K562 (cell line): ENCODE data around the gene EAF1. TPM values are rescaled to one million over a fixed set of nuclear protein-coding genes. Genes with fewer than 3 reads are reported as not detected.

Source experiments
- ATAC-seq: fragments of 200-7000 bp; cut with Tn5 transposase; 3 replicates; pipeline ENCODE4 v1.9.1; 2020; ENCODE audit warnings: moderate library complexity
- BruUV-seq: library from RNA; stranded (reverse); fragments of 400-500 nt; replicated peaks from 2 replicates; lab custom pipeline; 2021; lab: Mats Ljungman, UMichigan
- CTCF ChIA-PET: fragments of 300-600 bp; formaldehyde crosslinking; extraction: SDS; loops from one replicate; lab custom pipeline; 2021; ENCODE audit warnings: low intra/inter-chr PET ratio; lab: Yijun Ruan, JAX
- POLR2A ChIA-PET: fragments of 300-600, 350-650 bp; sonication (Branson Sonifier 250); formaldehyde crosslinking; extraction: SDS; loops from one replicate; lab custom pipeline; 2021; ENCODE audit warnings: antibody characterized with exemption, inconsistent platforms; lab: Yijun Ruan, JAX
- DNase-seq, 4 experiments: peaks; one replicate each; pipeline versions ENCODE4 v3.0.0 to v3.0.0-alpha.2; 2011 to 2018; ENCODE audit warnings: low spot score in 3 of 4, mixed read lengths in 3 of 4; ENCODE audit errors: extremely low read depth in 1 of 4
- FAIRE-seq: peaks from 2 replicates; lab custom pipeline; 2011; peaks lifted over from hg19 to GRCh38; lab: Jason Lieb, UNC
- H2AFZ ChIP-seq: 2 replicates; pipeline ENCODE4 v1.6.0; 2011; ENCODE audit warnings: low read depth, low read length, control low read depth, inconsistent platforms
- H3K27ac ChIP-seq: fragments of 200-600 bp; 3 replicates; pipeline ENCODE4 v1.8.0; 2011; ENCODE audit warnings: low read depth, mild to moderate bottlenecking, control low read depth, inconsistent platforms, low read length, moderate library complexity, mixed read lengths; ENCODE audit errors: extremely low read depth
- H3K27me3 ChIP-seq, 2 experiments: fragments of 300-600 bp in 1 of 2; 2 replicates in 1 of 2; 3 replicates in 1 of 2; pipeline versions ENCODE4 v1.6.0 to v1.8.0; 2011; ENCODE audit warnings: inconsistent platforms in 2 of 2, low read length in 2 of 2, mild to moderate bottlenecking in 1 of 2, mixed read lengths in 1 of 2, moderate library complexity in 1 of 2; ENCODE audit not compliant: control insufficient read depth in 2 of 2, insufficient read depth in 2 of 2
- H3K36me3 ChIP-seq: fragments of 300-600 bp; 3 replicates; pipeline ENCODE4 v1.8.0; 2011; ENCODE audit warnings: mild to moderate bottlenecking, low read length, inconsistent platforms; ENCODE audit not compliant: control insufficient read depth, insufficient read depth
- H3K4me1 ChIP-seq, 2 experiments: fragments of 200-600 bp in 1 of 2; replicated peaks in 1 of 2; 2 replicates in 1 of 2; 3 replicates in 1 of 2; pipeline versions ENCODE4 v1.5.1 to v1.8.0; 2011; ENCODE audit warnings: inconsistent platforms in 2 of 2, low read length in 2 of 2, mild to moderate bottlenecking in 1 of 2, mixed read lengths in 1 of 2, moderate library complexity in 1 of 2; ENCODE audit not compliant: control insufficient read depth in 2 of 2, insufficient read depth in 2 of 2
- H3K4me2 ChIP-seq: 2 replicates; pipeline ENCODE4 v1.6.1; 2011; ENCODE audit warnings: low read length, control low read depth, inconsistent platforms, mixed read lengths; ENCODE audit not compliant: insufficient read depth
- H3K4me3 ChIP-seq: fragments of 200-600 bp; sonication (generic), shearing (Covaris generic); 2 replicates; pipeline ENCODE4 v1.5.1; 2016; ENCODE audit warnings: control low read depth, inconsistent platforms
- H3K79me2 ChIP-seq: fragments of 200-600 bp; 3 replicates; pipeline ENCODE4 v1.8.0; 2011; ENCODE audit warnings: low read length, inconsistent platforms; ENCODE audit not compliant: control insufficient read depth, insufficient read depth
- H3K9ac ChIP-seq, 2 experiments: 2 replicates each; pipeline versions ENCODE4 v1.6.0 to v1.6.1; 2011; ENCODE audit warnings: low read depth in 2 of 2, low read length in 2 of 2, control low read depth in 1 of 2, inconsistent platforms in 1 of 2, mild to moderate bottlenecking in 1 of 2, mixed read lengths in 1 of 2; ENCODE audit not compliant: insufficient read depth in 1 of 2
- H3K9me1 ChIP-seq: one replicate; pipeline ENCODE4 v1.6.0; 2011; ENCODE audit warnings: inconsistent platforms, mild to moderate bottlenecking, low read length, moderate library complexity; ENCODE audit not compliant: control insufficient read depth, insufficient read depth
- H3K9me3 ChIP-seq: replicated peaks from 2 replicates; pipeline ENCODE4 v1.5.1; 2011; ENCODE audit warnings: low read depth, low read length, inconsistent platforms; ENCODE audit not compliant: control insufficient read depth, insufficient read depth
- H4K20me1 ChIP-seq: replicated peaks from 2 replicates; pipeline ENCODE4 v1.6.1; 2011; ENCODE audit warnings: low read length, inconsistent platforms, mixed read lengths; ENCODE audit not compliant: control insufficient read depth, insufficient read depth
- GTF2E2 ChIP-seq: fragments of 200-800 bp; sonication (Bioruptor generic); IDR thresholded peaks from 2 replicates; pipeline ENCODE4 v1.6.1; 2016; ENCODE audit warnings: missing genetic modification characterization, missing compliant biosample characterization
- SFPQ ChIP-seq: fragments of 200-400 bp; formaldehyde crosslinking; IDR thresholded peaks from 2 replicates; pipeline ENCODE4 v1.6.1; 2017; ENCODE audit warnings: mild to moderate bottlenecking, low read depth, low read length, moderate library complexity
- TBL1XR1 ChIP-seq, 2 experiments: IDR thresholded peaks; 2 replicates each; pipeline ENCODE4 v1.6.1; 2012; ENCODE audit warnings: improper control_type of control experiment in 2 of 2, low read length in 2 of 2, mild to moderate bottlenecking in 1 of 2
- THRAP3 ChIP-seq: fragments of 450-650 bp; IDR thresholded peaks from 2 replicates; pipeline ENCODE4 v1.6.1; 2016; ENCODE audit warnings: mild to moderate bottlenecking, inconsistent platforms, borderline replicate concordance
- TRIM24 ChIP-seq, 2 experiments: fragments of 450-650 bp; IDR thresholded peaks; 2 replicates each; pipeline ENCODE4 v1.6.1; 2016
- ZFP36 ChIP-seq: fragments of 150-350 bp; IDR thresholded peaks from 2 replicates; pipeline ENCODE4 v1.6.1; 2018; ENCODE audit warnings: low read length, low read depth; ENCODE audit not compliant: partially characterized antibody
- ZZZ3 ChIP-seq: fragments of 450-650 bp; IDR thresholded peaks from 2 replicates; pipeline ENCODE4 v1.6.1; 2016; ENCODE audit warnings: antibody characterized with exemption, mild to moderate bottlenecking, moderate library complexity
- WGBS: fragments of 100-300 bp; shearing (Covaris generic); methylation state at CpG from one replicate; pipeline ENCODE4 v1.1.6; 2016; ENCODE audit warnings: low coverage, mixed read lengths; ENCODE audit not compliant: insufficient coverage; ENCODE audit errors: missing lambda C conversion rate; 5-methylcytosine and 5-hydroxymethylcytosine counted together
- in situ Hi-C: fragments of 300-500 bp; cut with MboI; formaldehyde crosslinking; loops from 4 replicates; pipeline ENCODE4 v1.15.0; 2018; ENCODE audit warnings: inconsistent platforms, mixed read lengths
- intact Hi-C: fragments of 100-400 bp; cut with micrococcal nuclease; formaldehyde crosslinking; loops from 2 replicates; pipeline ENCODE4 v1.14.2; 2022
- polyA plus RNA-seq, 8 experiments: library from polyadenylated mRNA; depleted of rRNA in 4 of 8; stranded (reverse) in 5 of 8; unstranded in 3 of 8; fragments of >200 nt; fragmentation: Nextera tagmentation in 2 of 8; fragmentation: Illumina TruSeq in 1 of 8; extraction: Ambion mirVana in 2 of 8; extraction: Trizol in 1 of 8; gene quantifications; 2 replicates each; pipeline versions ENCODE4 v1.2.1 to v1.2.3, GENCODE V29; 2011 to 2014; ENCODE audit warnings: inconsistent platforms in 1 of 8, missing spikeins in 1 of 8
- total RNA-seq, 7 experiments: library from RNA; depleted of rRNA in 6 of 7; stranded (reverse); fragments of >200 nt in 6 of 7; fragmentation: Illumina TruSeq in 2 of 7; extraction: Trizol in 2 of 7; gene quantifications; 2 replicates each; pipeline versions ENCODE4 v1.2.1 to v1.2.3, GENCODE V29; 2011 to 2021; ENCODE audit warnings: low replicate concordance in 1 of 7
- TF ChIP-seq, protein P1 (sequence below), 2 experiments: fragments of 200-800 bp in 1 of 2; sonication (Bioruptor generic) in 1 of 2; sonication (generic) in 1 of 2; formaldehyde crosslinking in 1 of 2; IDR thresholded peaks in 1 of 2; conservative IDR thresholded peaks in 1 of 2; 2 replicates each; pipeline versions ENCODE4 v1.5.0 to v1.6.1; 2016 to 2020; ENCODE audit warnings: missing compliant biosample characterization in 1 of 2, missing genetic modification characterization in 1 of 2, missing genetic modification reagents in 1 of 2
- TF ChIP-seq, protein P2 (sequence below), 2 experiments: IDR thresholded peaks in 1 of 2; conservative IDR thresholded peaks in 1 of 2; 2 replicates each; pipeline ENCODE4 v1.6.1; 2016; ENCODE audit warnings: low read depth in 2 of 2, mild to moderate bottlenecking in 1 of 2, missing compliant biosample characterization in 1 of 2, missing genetic modification characterization in 1 of 2, moderate library complexity in 1 of 2

The EAF1 gene
- total and polyA plus RNA-seq, 9 of the 15 experiments (the other 6 are each of a cell fraction or from before 2014, with no cell fraction given): 7.0 to 26.8 (median 20.4) TPM

DNA sequence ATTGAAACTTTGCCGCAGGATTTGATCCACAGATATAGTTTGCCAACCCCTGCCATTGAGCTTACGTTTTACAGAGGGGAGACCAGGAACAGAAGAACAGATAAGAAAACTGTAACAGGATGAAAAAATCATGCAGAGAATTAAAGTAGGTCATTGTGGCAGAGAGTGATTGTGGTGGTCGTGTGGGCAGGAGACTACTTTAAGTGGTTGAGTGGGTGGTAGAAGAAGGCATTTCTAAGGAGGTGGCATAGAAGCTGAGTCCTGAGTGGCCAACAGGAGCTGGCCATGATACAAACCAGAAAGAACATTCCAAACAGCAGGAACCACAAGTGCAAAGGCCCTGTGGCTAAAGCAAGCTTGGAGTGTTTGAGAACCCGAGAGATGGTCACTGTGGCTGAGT lies 59.6 kb downstream of the EAF1 start:
- no TSS peak for BruUV-seq

GRCh38 chr3:15488002-15488401 lies 60.6 kb downstream of the EAF1 start:
- H3K9me1 ChIP-seq: no peaks in the 10 kb centered on the region
- no TSS peak for BruUV-seq
- no peaks in the 10 kb centered on the region for H4K20me1 ChIP-seq
- no peak overlapping the region for H3K4me2 ChIP-seq
- no peaks in the 10 kb centered on the region for H3K36me3 ChIP-seq
- CTCF ChIA-PET: no interaction called here
- POLR2A ChIA-PET: interaction anchor here (0.5 to 1.0 kb wide), 3 partner anchors 8 to 1860 kb away, joined by 3 to 4 read pairs (median 3); partner anchors contain the start of gene NR2C2
- H3K27ac ChIP-seq: no peak overlapping the region
- no peaks in the 10 kb centered on the region for H3K79me2 ChIP-seq
- 3% methylated on average over 9 of the region's 9 CpGs for WGBS
- DNase-seq (no peak), FAIRE-seq (no peak), ATAC-seq (no peak)
- no peak overlapping the region for H3K9ac ChIP-seq
- in situ Hi-C loops (no loop called here), intact Hi-C loops (no loop called here)
- H3K4me1 ChIP-seq: no peaks in the 10 kb centered on the region
- H3K27me3 ChIP-seq: peaks cover 25 to 47% of the 10 kb centered on the region in 2 experiments
- no peak overlapping the region for H2AFZ ChIP-seq
- H3K4me3 ChIP-seq: no peak overlapping the region
- H3K9me3 ChIP-seq: no peaks in the 10 kb centered on the region
- no peak for TF ChIP-seq SFPQ
- TF ChIP-seq, protein P1, sequence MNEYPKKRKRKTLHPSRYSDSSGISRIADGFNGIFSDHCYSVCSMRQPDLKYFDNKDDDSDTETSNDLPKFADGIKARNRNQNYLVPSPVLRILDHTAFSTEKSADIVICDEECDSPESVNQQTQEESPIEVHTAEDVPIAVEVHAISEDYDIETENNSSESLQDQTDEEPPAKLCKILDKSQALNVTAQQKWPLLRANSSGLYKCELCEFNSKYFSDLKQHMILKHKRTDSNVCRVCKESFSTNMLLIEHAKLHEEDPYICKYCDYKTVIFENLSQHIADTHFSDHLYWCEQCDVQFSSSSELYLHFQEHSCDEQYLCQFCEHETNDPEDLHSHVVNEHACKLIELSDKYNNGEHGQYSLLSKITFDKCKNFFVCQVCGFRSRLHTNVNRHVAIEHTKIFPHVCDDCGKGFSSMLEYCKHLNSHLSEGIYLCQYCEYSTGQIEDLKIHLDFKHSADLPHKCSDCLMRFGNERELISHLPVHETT (CRISPR knock-in tag; conservative IDR thresholded peaks at IDR 0.05 in 1 of 2, IDR thresholded peaks at IDR 0.05 in 1 of 2): no peak
- TF ChIP-seq TRIM24 (IDR thresholded peaks at IDR 0.05): no peak
- TF ChIP-seq ZZZ3: no peak
- no peak for TF ChIP-seq ZFP36
- TF ChIP-seq, protein P2, sequence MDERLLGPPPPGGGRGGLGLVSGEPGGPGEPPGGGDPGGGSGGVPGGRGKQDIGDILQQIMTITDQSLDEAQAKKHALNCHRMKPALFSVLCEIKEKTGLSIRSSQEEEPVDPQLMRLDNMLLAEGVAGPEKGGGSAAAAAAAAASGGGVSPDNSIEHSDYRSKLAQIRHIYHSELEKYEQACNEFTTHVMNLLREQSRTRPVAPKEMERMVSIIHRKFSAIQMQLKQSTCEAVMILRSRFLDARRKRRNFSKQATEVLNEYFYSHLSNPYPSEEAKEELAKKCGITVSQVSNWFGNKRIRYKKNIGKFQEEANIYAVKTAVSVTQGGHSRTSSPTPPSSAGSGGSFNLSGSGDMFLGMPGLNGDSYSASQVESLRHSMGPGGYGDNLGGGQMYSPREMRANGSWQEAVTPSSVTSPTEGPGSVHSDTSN (CRISPR knock-in tag; IDR thresholded peaks at IDR 0.05; ENCODE audit: low read depth): no peak
- TF ChIP-seq, protein P2 (tag; conservative IDR thresholded peaks at IDR 0.05; ENCODE audit: low read depth): no peak

More for the DNA sequence above, 59.6 kb downstream of the EAF1 start:
- Histone ChIP-seq H3K36me3 (no peaks in the 10 kb centered on the region), H3K79me2 (no peaks in the 10 kb centered on the region), H2AFZ (no peak overlapping the region), H3K9ac (no peak overlapping the region), H3K4me2 (no peak overlapping the region), H3K4me1 (no peaks in the 10 kb centered on the region), H3K27ac (no peak overlapping the region), H3K4me3 (no peak overlapping the region), H3K9me3 (no peaks in the 10 kb centered on the region), H4K20me1 (no peaks in the 10 kb centered on the region), H3K27me3 (peaks cover 23 to 43% of the 10 kb centered on the region in 2 experiments), H3K9me1 (no peaks in the 10 kb centered on the region)
- FAIRE-seq (no peak), ATAC-seq (no peak), DNase-seq (no peak)
- POLR2A ChIA-PET: no interaction called here
- intact Hi-C loops: no loop called here
- CTCF ChIA-PET: no interaction called here
- TF ChIP-seq TBL1XR1 (IDR thresholded peaks at IDR 0.05; ENCODE audit: low read length in 2 of 2) (no peak), GTF2E2 (tag) (no peak), THRAP3 (no peak)
- in situ Hi-C loops: no loop called here
- WGBS: 0% methylated on average over 4 of the region's 4 CpGs
